ENCODE results near the gene PSAPL1.
"Not testable (repeated sequence)": the region's sequence is repeated elsewhere in the genome, so short reads cannot be mapped to it uniquely, and the experiment has no call there.

PSAPL1 gene

GRCh38 chr4:7457201-7458065, 22.7 kb upstream of the PSAPL1 start:
- DNase-seq: no peak

DNA sequence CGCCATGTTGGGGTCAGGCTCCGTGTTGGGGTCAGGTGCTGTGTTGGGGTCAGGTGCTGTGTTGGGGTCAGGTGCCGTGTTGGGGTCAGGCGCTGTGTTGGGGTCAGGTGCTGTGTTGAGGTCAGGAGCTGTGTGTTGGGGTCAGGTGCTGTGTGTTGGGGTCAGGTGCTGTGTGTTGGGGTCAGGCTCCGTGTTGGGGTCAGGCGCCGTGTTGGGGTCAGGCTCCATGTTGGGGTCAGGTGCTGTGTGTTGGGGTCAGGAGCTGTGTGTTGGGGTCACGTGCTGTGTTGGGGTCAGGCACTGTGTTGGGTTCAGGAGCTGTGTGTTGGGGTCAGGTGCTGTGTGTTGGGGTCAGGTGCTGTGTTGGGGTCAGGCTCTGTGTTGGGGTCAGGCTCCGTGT, 18.1 kb upstream of the PSAPL1 start:
- not testable (repeated sequence) for DNase-seq

DNA sequence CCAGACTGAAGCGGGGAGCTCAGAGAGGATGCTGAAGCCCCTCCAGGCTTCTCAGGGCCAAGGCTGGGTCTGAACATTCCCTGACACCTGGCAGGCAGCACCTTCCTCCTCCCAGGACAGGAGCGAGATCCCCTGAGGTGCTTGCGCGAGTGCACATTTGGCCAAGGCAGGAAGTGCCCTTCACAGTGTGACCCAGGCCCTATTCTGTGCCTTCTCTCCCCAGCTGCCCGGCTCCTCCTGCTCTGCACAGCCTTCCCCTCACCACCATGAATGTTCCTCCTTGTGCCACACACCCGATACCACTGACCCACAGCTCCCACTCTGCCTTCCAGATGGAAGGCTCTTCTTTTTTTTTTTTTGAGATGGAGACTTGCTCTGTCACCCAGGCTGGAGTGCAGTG, 17.1 kb upstream of the PSAPL1 start:
- DNase-seq: no peak

- no peak for DNase-seq
Observed at GRCh38 chr4:7451434-7451789, 16.7 kb upstream of the PSAPL1 start.

DNA sequence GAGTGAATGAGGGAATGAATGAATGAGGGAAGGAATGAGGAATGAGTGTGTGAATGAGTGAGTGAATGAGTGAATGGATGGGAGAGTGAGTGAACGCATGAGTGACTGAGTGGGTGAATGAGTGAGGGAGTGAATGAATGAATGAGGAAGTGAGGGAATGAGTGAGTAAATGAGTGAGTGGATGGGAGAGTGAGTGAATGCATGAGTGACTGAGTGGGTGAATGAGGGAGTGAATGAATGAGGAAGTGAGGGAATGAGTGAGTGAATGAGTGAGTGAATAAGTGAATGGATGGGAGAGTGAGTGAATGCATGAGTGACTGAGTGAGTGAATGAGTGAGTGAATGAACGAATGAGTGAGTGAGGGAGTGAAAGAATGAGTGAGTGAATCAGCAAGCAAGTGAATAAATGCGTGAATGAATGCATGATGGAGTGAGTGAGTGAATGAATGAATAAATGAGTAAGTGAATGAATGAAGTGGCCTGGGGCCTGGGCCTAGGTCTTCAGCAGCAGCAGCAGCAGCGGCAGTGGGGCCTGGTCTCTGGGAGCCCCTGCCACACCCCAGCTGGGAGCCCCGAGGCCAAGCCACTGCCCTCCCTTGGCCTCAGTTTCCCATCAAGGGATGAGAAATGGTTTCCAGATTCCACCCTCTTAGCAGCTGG, 16.2 kb upstream of the PSAPL1 start:
- no peak for DNase-seq

- DNase-seq: no peak
Observed at GRCh38 chr4:7448036-7448435, 13.3 kb upstream of the PSAPL1 start.

DNA sequence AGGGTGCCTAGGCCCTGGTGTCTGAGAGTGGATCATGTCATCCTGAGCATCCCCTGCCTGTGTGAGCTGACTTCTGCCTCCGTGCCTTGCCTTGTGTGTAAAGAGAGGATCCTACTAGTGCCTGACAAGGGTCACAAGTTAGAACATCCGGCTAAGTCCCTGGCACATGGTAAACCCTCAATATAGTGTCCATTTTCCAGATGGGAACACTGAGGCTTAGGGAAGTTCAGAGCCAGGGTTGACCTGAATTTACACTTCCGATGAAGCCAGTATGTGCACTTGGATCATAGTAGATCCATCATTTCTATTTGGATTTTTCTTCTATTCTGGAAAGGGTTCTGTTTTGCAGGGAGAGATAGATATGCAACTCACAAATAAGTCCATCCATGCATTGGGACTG, 12.5 kb upstream of the PSAPL1 start:
- DNase-seq: no peak

GRCh38 chr4:7444731-7445130, 10.0 kb upstream of the PSAPL1 start:
- no peak for DNase-seq

DNA sequence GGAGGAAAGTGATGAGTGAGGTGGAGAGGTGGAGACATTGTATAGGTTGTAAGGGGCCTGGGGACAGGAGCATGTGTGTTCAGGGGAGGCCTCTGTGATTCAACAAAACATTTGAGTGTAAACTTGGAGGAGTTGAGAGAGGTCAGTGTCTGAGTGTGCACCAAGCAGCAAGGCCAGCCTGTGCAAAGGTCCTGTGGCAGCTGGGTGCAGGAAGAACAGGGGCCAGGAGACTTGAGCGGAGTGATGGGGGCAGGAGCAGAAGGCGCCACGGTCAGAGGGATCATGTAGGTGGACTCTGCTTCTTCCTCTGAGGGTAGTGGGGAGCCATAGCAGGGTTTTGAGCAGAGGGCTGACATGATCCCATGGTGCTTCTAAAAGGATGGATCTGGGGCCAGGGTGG, 9.6 kb upstream of the PSAPL1 start:
- no peak for DNase-seq

- no peak for DNase-seq
Observed at GRCh38 chr4:7442574-7443162, 7.9 kb upstream of the PSAPL1 start.

GRCh38 chr4:7441201-7441600, 6.5 kb upstream of the PSAPL1 start:
- no peak for DNase-seq

DNA sequence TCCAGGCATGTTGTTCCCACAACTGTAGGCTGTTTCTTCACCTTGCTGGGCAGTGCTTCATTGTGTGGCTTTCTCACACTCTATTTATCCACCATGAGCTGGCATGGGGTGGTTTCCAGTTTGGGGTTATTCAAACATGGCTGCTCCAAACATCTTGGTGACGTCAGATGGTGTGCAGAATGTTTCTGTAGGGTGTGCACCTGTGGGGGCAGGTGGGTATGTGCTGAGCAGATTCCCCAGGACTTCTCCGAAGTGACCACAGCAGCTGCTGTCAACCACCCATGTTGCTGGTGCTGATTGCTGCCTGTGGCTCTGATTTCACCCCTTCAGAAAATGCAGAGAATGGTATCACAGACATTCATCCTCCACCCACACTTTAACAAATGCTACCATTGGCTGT, 5.0 kb upstream of the PSAPL1 start:
- DNase-seq: no peak

DNA sequence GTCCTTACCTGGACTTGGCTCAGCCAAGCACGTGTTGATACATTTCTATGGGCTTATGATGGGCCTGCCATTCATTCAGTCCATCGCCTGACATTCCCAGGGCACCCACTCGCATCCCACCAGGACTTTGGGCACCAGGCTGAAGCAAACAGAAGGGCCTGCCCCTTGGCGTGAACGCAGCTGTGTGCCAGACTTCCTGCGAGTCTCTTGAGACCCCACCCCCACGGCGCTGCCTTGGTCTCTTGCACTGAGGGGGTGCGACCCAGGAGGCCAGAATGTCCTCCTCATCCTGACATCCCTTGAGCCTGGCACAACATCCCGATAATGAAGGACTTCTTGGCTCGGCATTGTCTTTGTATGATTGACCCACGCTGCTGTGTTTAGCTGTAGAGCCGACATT, 1.5 kb upstream of the PSAPL1 start:
- no peak for DNase-seq

- DNase-seq: no peak
Observed at GRCh38 chr4:7435471-7436061, 836 bp upstream of the PSAPL1 start.

- no peak for DNase-seq
Observed at GRCh38 chr4:7434141-7434765, 477 bp downstream of the PSAPL1 start.

DNA sequence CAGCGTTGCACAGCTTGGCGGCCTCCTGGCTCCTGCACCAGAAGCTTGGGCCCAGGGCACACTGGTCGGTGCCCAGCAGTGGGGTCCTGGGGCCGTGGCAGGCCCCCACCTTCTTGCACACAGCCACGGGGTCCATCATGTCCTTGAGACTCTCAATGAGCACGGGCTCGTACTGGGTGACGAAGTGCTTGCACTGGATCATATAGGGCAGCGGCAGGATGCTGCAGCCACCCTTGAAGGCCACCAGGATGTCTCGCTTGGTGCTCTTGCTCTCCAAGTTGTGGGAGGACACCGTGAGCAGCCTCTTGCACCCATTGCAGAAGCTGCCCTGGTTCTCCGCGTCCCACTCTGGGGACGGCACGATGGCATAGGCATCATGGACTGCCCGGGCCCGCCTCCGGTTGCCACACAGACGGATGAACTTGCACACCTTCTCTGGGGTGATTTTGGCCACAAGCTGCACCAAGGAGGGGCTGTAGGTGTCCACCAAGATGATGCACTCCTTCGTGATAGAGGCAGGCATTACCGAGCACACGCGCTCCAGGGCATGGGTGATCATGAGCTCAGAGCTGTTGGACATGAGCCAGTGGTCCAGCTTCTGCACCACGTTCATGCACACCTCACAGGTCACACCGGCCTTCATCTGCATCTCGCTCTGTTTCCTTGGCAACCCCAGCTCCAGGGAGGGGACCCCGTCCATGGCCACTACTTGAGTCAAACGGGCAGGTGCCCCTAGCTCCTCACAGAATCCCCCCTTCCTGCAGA, 1.2 kb downstream of the PSAPL1 start:
- DNase-seq: no peak

DNA sequence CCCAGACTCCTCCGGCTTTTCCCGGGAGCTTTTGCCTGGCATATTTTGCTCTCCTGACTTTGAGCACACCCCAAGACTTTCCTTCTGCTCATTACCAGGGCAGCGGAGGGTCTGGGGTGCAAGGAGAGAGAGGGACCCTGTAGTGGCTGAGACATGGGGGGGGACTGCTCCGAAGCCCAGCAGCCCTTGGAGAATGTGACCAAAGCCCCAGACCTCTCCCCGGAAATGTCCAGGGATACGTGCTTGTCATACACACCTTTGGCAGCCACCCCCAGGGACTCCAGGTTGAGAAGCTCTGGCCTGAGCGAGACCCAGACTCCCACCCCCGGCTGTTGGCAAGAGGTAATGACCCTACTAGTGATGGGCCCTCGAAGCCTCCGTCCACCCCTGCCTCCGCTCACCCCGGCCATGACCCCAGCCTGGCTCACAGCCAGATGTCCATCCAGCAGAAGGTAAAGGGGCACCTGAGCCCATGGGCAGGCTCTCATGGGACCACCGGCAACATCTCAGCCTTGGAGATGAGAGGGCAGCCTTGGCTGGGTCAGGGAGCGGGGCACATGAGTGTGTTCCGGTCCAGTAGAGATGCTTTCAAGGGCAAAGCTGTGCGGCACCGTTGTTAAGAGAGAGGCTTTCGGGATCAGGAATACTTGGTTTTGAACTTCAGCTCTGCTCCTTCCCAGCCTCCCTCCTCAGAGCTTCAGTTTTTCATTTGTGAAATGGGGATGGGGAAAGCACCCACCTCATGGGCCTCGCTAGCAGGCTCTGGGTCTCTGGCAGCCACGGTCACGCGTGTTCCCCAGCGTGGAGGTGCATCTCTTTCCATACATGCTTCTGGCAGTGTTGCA, 2.0 kb downstream of the PSAPL1 start:
- no peak for DNase-seq

GRCh38 chr4:7431696-7432530, 2.8 kb downstream of the PSAPL1 start:
- DNase-seq: no peak

GRCh38 chr4:7430965-7431695, 3.6 kb downstream of the PSAPL1 start:
- no peak for DNase-seq
